Measurements from ENCODE around the gene SLC2A10.

DNA sequence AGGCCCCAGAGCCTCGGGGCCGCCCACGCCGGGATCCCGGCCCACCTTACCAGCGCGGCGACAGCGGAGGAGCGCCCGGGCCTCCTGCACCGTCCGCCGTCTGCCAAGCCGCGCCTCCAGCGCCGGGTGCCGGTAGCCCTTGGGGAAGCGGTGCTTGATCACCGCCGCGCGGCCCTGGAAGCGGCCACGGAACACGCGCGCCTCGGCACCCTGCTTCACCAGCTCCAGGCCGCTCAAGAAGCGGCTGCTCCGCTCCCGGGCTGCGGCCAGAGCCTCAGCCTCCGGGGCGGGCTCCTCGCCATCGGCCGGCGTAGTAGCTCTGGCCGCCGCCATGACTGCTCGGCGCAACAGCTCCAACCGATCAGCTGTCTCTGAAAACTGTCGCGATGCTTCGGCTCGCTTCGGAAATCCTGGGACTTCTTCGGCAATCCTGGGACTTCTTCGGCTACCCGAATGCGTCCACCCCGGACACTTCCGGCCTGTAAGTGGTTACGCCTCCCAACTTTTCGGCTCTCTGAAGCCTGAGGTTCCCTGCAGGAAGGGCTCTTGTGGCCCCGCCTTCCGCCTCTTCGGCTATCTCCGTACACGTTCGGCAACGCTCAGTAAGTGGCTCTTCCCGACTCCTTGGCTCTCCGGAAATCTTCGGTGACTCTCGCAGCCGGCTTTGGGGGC lies 20.2 kb upstream of the SLC2A10 start, which contains the start of gene TP53RK:
- TF ChIP-seq, protein P1, sequence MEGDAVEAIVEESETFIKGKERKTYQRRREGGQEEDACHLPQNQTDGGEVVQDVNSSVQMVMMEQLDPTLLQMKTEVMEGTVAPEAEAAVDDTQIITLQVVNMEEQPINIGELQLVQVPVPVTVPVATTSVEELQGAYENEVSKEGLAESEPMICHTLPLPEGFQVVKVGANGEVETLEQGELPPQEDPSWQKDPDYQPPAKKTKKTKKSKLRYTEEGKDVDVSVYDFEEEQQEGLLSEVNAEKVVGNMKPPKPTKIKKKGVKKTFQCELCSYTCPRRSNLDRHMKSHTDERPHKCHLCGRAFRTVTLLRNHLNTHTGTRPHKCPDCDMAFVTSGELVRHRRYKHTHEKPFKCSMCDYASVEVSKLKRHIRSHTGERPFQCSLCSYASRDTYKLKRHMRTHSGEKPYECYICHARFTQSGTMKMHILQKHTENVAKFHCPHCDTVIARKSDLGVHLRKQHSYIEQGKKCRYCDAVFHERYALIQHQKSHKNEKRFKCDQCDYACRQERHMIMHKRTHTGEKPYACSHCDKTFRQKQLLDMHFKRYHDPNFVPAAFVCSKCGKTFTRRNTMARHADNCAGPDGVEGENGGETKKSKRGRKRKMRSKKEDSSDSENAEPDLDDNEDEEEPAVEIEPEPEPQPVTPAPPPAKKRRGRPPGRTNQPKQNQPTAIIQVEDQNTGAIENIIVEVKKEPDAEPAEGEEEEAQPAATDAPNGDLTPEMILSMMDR (IDR thresholded peaks at IDR 0.05; ENCODE audit: low read depth, low read length) = no peak
- TF ChIP-seq EZH2phosphoT487 (IDR thresholded peaks at IDR 0.05; ENCODE audit: low read depth) = no peak

Measured in OCI-LY3 (cell line).